ENCODE measurements around the gene MLC1.

GRCh38 chr22:50031189-50032091 is 53.8 kb downstream of the MLC1 start:
- TF ChIP-seq ZNF121 (tag by site-specific recombination; IDR thresholded peaks at IDR 0.05) (no peak), ZNF10 (tag by site-specific recombination; IDR thresholded peaks at IDR 0.05) (no peak), PRDM4 (tag by site-specific recombination; IDR thresholded peaks at IDR 0.05) (no peak), CTCF (tag by site-specific recombination; IDR thresholded peaks at IDR 0.05) (no peak), ZNF292 (tag by site-specific recombination; IDR thresholded peaks at IDR 0.05; ENCODE audit: borderline replicate concordance, low read depth) (no peak), MYNN (tag by site-specific recombination; IDR thresholded peaks at IDR 0.05; ENCODE audit: borderline replicate concordance) (no peak), ZNF785 (tag by site-specific recombination; IDR thresholded peaks at IDR 0.05) (no peak), BCL11A (tag by site-specific recombination; IDR thresholded peaks at IDR 0.05; ENCODE audit: low read depth) (no peak), ZNF629 (tag by site-specific recombination; IDR thresholded peaks at IDR 0.05) (no peak), REST (tag by site-specific recombination; IDR thresholded peaks at IDR 0.05) (0 out of 2 replicates have a peak, but pooled peaks have one; percentile 24), ZNF362 (tag by site-specific recombination; IDR thresholded peaks at IDR 0.05) (no peak), ZNF140 (tag by site-specific recombination; IDR thresholded peaks at IDR 0.05) (no peak), ZSCAN4 (tag by site-specific recombination; IDR thresholded peaks at IDR 0.05) (no peak)

All from HEK293 (cell line).